ENCODE data around the gene TRIO. TPM values are rescaled to one million over a fixed set of nuclear protein-coding genes. Genes with fewer than 3 reads are reported as not detected.

TRIO gene
- total and polyA plus RNA-seq, 4 experiments from 2014 or later, result 0.09 to 11.5 (median 9.7) TPM; not detected in 1

DNA sequence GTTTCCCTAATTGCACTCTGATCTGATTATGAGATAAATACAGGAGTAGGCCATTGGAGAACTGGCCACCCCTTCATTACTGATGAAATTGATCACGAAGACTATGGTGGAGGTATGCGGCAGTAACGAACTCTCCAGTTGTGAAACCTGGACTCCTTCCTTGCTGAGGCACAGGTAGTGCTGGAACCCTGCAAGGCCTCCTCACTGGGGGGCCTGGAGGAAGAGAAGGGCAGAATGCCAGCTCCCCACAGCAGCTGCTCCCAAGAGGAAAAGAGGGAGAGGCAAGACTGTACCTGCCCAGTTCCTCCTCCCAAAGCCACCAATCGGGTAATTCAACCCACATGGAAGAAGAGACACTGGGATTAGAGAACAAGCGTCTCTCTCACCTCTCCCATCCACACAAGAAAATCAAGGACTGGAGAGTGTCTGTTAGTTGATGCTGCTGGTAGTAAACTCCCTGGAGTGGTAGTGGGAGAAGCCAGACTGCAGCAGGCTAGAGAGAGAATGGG is 19.1 kb upstream of the TRIO start:
- Mint-ChIP-seq H3K36me3 (no peaks in the 10 kb centered on the region), H3K27ac (no peak overlapping the region), H3K4me3 (no peak overlapping the region), H3K9me3 (no peaks in the 10 kb centered on the region), H3K4me1 (no peaks in the 10 kb centered on the region), H3K27me3 (peaks cover 0 to 5% of the 10 kb centered on the region in 2 donors)
- intact Hi-C loops (cut with micrococcal nuclease), result no loop called here
- Histone ChIP-seq H3K9me3 (ENCODE audit: control insufficient read depth in 1 of 2, low read length in 2 of 2) (no peaks in the 10 kb centered on the region), H3K4me3 (ENCODE audit: low read length in 2 of 2) (no peak overlapping the region), H3K36me3 (ENCODE audit: insufficient read depth, low read length) (no peaks in the 10 kb centered on the region), H3K4me1 (ENCODE audit: insufficient read depth, low read length) (no peaks in the 10 kb centered on the region), H3K27ac (ENCODE audit: low read depth, low read length) (no peak overlapping the region), H3K27me3 (ENCODE audit: insufficient read depth, low read length) (no peaks in the 10 kb centered on the region)
- ChIA-PET CTCF (ENCODE audit: partially characterized antibody) (no interaction called here), POLR2A (ENCODE audit: partially characterized antibody) (no interaction called here)
- peak in 1 of 5 donors; percentile 11 for DNase-seq

DNA sequence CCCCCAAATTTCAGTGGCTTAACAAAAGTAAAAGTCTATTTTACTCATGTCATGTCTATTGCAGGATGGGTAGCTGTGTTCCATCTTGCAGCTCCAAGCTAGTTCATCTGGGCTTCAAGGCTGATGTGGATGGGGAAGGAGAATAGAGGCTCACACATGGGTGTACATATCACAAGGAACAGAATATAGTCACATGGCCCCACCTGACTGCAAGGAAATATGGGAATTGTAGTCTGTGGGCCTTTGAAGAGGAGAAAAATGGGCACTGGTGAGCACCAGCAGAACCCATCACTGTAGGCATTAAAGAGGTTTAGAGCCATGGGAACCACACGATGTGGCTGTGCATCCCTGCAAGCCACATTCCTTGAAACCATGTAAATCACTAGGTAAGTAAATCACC is 17.9 kb upstream of the TRIO start:
- Histone ChIP-seq H3K9me3 (ENCODE audit: control insufficient read depth in 1 of 2, low read length in 2 of 2) (no peaks in the 10 kb centered on the region), H3K36me3 (ENCODE audit: insufficient read depth, low read length) (no peaks in the 10 kb centered on the region), H3K27me3 (ENCODE audit: insufficient read depth, low read length) (no peaks in the 10 kb centered on the region), H3K27ac (ENCODE audit: low read depth, low read length) (no peak overlapping the region), H3K4me1 (ENCODE audit: insufficient read depth, low read length) (no peaks in the 10 kb centered on the region), H3K4me3 (ENCODE audit: low read length in 2 of 2) (no peak overlapping the region)
- CTCF ChIA-PET (ENCODE audit: partially characterized antibody), result no interaction called here
- Mint-ChIP-seq H3K36me3 (no peaks in the 10 kb centered on the region), H3K27me3 (peaks cover 0 to 4% of the 10 kb centered on the region in 2 donors), H3K4me3 (no peak overlapping the region), H3K9me3 (peaks cover 0 to 2% (median 0%) of the 10 kb centered on the region in 8 donors), H3K4me1 (no peaks in the 10 kb centered on the region), H3K27ac (no peak overlapping the region)
- no peak for DNase-seq
- intact Hi-C loops (cut with micrococcal nuclease), result no loop called here
- POLR2A ChIA-PET (ENCODE audit: partially characterized antibody), result no interaction called here

DNA sequence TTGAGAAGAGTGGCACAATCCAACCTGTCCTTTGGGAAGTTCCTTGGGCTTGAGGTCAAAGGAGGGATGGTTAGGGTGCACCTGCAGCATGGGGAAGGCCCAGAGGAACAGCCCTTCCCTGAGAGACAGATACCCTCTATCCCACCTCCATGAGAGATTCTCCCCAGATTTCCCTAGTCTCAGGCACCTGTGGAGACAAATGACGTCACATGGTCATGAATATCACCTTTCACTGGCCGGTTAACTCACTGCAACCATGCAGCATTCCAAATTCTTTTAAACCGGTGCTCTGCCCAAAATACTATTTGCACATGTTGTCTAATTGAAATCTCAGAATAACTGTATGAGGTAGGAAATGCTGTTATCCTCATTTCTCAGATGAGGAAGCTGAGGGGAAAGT is 15.6 kb upstream of the TRIO start:
- no peaks in the 10 kb centered on the region for H3K9me3 ChIP-seq (ENCODE audit: control insufficient read depth in 1 of 2, low read length in 2 of 2)
- H3K27ac Mint-ChIP-seq, result no peak overlapping the region
- no peaks in the 10 kb centered on the region for H3K36me3 ChIP-seq (ENCODE audit: insufficient read depth, low read length)
- POLR2A ChIA-PET (ENCODE audit: partially characterized antibody), result no interaction called here
- H3K27me3 Mint-ChIP-seq, result peaks cover 3% of the 10 kb centered on the region in 2 donors
- H3K4me3 ChIP-seq (ENCODE audit: low read length in 2 of 2), result no peak overlapping the region
- CTCF ChIA-PET (ENCODE audit: partially characterized antibody), result no interaction called here
- H3K27me3 ChIP-seq (ENCODE audit: insufficient read depth, low read length), result no peaks in the 10 kb centered on the region
- no peaks in the 10 kb centered on the region for H3K4me1 Mint-ChIP-seq
- no peak overlapping the region for H3K27ac ChIP-seq (ENCODE audit: low read depth, low read length)
- H3K36me3 Mint-ChIP-seq, result no peaks in the 10 kb centered on the region
- no peaks in the 10 kb centered on the region for H3K4me1 ChIP-seq (ENCODE audit: insufficient read depth, low read length)
- H3K4me3 Mint-ChIP-seq, result no peak overlapping the region
- DNase-seq, result peak in 1 of 5 donors; percentile 8
- intact Hi-C loops (cut with micrococcal nuclease), result no loop called here
- H3K9me3 Mint-ChIP-seq, result peaks cover 0 to 2% (median 0%) of the 10 kb centered on the region in 8 donors

DNA sequence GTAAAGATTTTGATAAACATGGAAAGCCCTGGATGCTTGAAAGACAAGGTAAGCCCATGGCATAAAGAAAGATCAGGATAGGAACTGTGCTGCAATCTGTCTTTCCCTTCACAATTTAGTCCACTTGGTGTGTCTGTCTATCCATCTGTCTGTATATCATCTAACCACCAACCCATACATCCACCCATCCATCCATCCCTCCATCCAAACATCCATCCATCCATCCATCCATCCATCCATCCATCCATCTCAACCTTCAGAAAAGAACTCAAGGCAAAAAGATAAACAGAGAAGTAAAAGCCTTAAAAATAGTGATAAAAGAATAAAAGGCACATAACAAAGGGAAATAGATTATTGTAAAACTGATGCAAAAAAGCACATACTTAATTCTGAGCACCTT is 15.1 kb upstream of the TRIO start:
- intact Hi-C loops (cut with micrococcal nuclease), result no loop called here
- H3K4me1 ChIP-seq (ENCODE audit: insufficient read depth, low read length), result no peaks in the 10 kb centered on the region
- H3K27ac ChIP-seq (ENCODE audit: low read depth, low read length), result no peak overlapping the region
- Mint-ChIP-seq H3K36me3 (no peaks in the 10 kb centered on the region), H3K9me3 (peaks cover 0 to 2% (median 0%) of the 10 kb centered on the region in 8 donors), H3K27ac (no peak overlapping the region), H3K4me1 (no peaks in the 10 kb centered on the region), H3K27me3 (peaks cover 3 to 4% of the 10 kb centered on the region in 2 donors), H3K4me3 (no peak overlapping the region)
- ChIA-PET CTCF (ENCODE audit: partially characterized antibody) (no interaction called here), POLR2A (ENCODE audit: partially characterized antibody) (no interaction called here)
- no peaks in the 10 kb centered on the region for H3K9me3 ChIP-seq (ENCODE audit: control insufficient read depth in 1 of 2, low read length in 2 of 2)
- no peaks in the 10 kb centered on the region for H3K36me3 ChIP-seq (ENCODE audit: insufficient read depth, low read length)
- DNase-seq, result no peak
- H3K4me3 ChIP-seq (ENCODE audit: low read length in 2 of 2), result no peak overlapping the region
- H3K27me3 ChIP-seq (ENCODE audit: insufficient read depth, low read length), result no peaks in the 10 kb centered on the region

DNA sequence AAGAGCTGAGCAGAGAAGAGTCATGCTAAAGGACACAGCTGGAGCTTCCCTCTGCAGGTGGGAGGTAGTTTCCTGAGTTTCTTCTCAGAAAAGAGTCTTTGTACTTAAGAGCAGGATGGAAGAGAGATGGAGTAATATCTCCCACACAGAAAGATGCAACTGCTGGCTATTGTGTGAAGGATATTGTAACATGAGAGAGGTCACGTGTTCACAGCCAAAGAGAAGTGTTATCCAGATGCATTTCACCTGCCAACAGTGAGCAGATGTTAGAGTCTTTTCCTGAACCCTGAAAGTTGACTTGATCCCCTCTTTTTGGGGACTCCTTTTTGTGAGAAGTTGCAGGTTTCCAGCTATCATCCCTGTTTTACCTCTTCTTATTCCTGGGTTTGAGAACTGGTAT is 14.0 kb upstream of the TRIO start:
- intact Hi-C loops (cut with micrococcal nuclease), result no loop called here
- Histone ChIP-seq H3K27ac (ENCODE audit: low read depth, low read length) (no peak overlapping the region), H3K4me3 (ENCODE audit: low read length in 2 of 2) (no peak overlapping the region), H3K4me1 (ENCODE audit: insufficient read depth, low read length) (no peaks in the 10 kb centered on the region), H3K36me3 (ENCODE audit: insufficient read depth, low read length) (no peaks in the 10 kb centered on the region), H3K9me3 (ENCODE audit: control insufficient read depth in 1 of 2, low read length in 2 of 2) (no peaks in the 10 kb centered on the region), H3K27me3 (ENCODE audit: insufficient read depth, low read length) (no peaks in the 10 kb centered on the region)
- POLR2A ChIA-PET (ENCODE audit: partially characterized antibody), result no interaction called here
- peaks cover 0 to 2% (median 0%) of the 10 kb centered on the region in 8 donors for H3K9me3 Mint-ChIP-seq
- peaks cover 3 to 6% of the 10 kb centered on the region in 2 donors for H3K27me3 Mint-ChIP-seq
- no peaks in the 10 kb centered on the region for H3K36me3 Mint-ChIP-seq
- no peaks in the 10 kb centered on the region for H3K4me1 Mint-ChIP-seq
- no peak for DNase-seq
- H3K4me3 Mint-ChIP-seq, result no peak overlapping the region
- CTCF ChIA-PET (ENCODE audit: partially characterized antibody), result no interaction called here
- H3K27ac Mint-ChIP-seq, result no peak overlapping the region

DNA sequence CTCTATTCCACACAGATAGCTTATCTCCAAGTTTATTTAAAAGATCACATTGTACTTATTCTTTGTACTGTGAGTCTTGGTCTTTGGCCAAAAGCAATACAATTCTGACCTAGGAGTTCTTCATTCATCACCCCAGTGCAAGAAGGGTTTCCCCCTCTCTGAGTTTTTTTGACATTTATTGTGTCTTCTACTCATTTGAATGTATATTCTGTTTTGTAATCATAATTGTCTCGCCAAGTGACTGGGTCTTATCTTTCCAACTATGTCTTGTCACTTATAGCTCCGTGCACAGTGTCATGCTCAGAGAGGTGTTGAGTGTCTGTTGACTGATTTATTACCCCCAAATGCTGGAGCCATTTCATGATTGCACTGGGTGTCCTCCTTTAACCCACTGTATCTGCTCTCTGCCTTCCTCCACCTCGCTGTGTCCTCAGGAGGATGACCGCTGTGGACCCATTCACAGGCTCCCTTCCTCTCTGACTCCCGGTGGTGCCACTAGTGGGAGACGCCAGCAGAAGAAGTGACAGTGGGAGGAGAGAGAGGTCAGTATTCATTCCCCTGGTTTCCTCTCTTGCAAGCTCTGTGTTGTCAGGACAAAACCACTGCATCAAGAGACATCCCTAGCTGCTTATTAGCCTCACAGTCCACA is 11.2 kb upstream of the TRIO start:
- POLR2A ChIA-PET (ENCODE audit: partially characterized antibody), result no interaction called here
- H3K4me1 Mint-ChIP-seq, result no peaks in the 10 kb centered on the region
- H3K9me3 ChIP-seq (ENCODE audit: control insufficient read depth in 1 of 2, low read length in 2 of 2), result no peaks in the 10 kb centered on the region
- peak in 1 of 5 donors; percentile 5 for DNase-seq
- no peak overlapping the region for H3K27ac Mint-ChIP-seq
- H3K4me3 Mint-ChIP-seq, result no peak overlapping the region
- no peaks in the 10 kb centered on the region for H3K27me3 ChIP-seq (ENCODE audit: insufficient read depth, low read length)
- no peak overlapping the region for H3K4me3 ChIP-seq (ENCODE audit: low read length in 2 of 2)
- H3K27ac ChIP-seq (ENCODE audit: low read depth, low read length), result no peak overlapping the region
- CTCF ChIA-PET (ENCODE audit: partially characterized antibody), result no interaction called here
- H3K36me3 Mint-ChIP-seq, result no peaks in the 10 kb centered on the region
- no peaks in the 10 kb centered on the region for H3K4me1 ChIP-seq (ENCODE audit: insufficient read depth, low read length)
- H3K9me3 Mint-ChIP-seq, result peaks cover 0 to 11% (median 4%) of the 10 kb centered on the region in 8 donors
- peaks cover 11 to 24% of the 10 kb centered on the region in 2 donors for H3K27me3 Mint-ChIP-seq
- intact Hi-C loops (cut with micrococcal nuclease), result no loop called here
- no peaks in the 10 kb centered on the region for H3K36me3 ChIP-seq (ENCODE audit: insufficient read depth, low read length)

DNA sequence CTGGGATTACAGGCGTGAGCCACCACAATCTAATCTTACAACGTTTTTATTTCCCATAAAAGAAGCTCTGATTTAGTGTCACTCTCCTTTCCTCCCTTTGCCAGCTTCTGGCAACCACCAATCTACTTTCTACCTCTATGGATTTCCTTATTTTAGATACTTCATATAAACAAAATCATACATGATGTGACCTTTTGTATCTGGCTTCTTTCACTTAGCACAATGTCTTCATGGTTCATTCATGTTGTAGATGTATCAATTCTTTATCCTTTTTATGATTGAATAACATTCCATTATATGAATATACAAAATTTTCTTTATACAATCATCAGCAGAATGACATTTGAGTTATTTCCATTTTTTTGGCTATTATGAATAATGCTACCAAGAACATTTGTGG is 9.7 kb upstream of the TRIO start:
- POLR2A ChIA-PET (ENCODE audit: partially characterized antibody), result no interaction called here
- no peak overlapping the region for H3K4me3 Mint-ChIP-seq
- CTCF ChIA-PET (ENCODE audit: partially characterized antibody), result no interaction called here
- Histone ChIP-seq H3K4me3 (ENCODE audit: low read length in 2 of 2) (no peak overlapping the region), H3K36me3 (ENCODE audit: insufficient read depth, low read length) (no peaks in the 10 kb centered on the region), H3K9me3 (ENCODE audit: control insufficient read depth in 1 of 2, low read length in 2 of 2) (no peaks in the 10 kb centered on the region), H3K4me1 (ENCODE audit: insufficient read depth, low read length) (no peaks in the 10 kb centered on the region), H3K27ac (ENCODE audit: low read depth, low read length) (no peak overlapping the region), H3K27me3 (ENCODE audit: insufficient read depth, low read length) (no peaks in the 10 kb centered on the region)
- intact Hi-C loops (cut with micrococcal nuclease), result no loop called here
- peaks cover 15 to 28% of the 10 kb centered on the region in 2 donors for H3K27me3 Mint-ChIP-seq
- no peak overlapping the region for H3K27ac Mint-ChIP-seq
- peaks cover 0 to 11% (median 5%) of the 10 kb centered on the region in 8 donors for H3K9me3 Mint-ChIP-seq
- no peaks in the 10 kb centered on the region for H3K36me3 Mint-ChIP-seq
- DNase-seq, result no peak
- no peaks in the 10 kb centered on the region for H3K4me1 Mint-ChIP-seq

All from CD4-positive, alpha-beta memory T cell (primary cell).